Effector CD8-positive, alpha-beta T cell (primary cell): ENCODE results near the gene CNTNAP5.

ENCODE experiments used
- DNase-seq: peaks from one replicate; lab custom pipeline; 2025; lab: John Stamatoyannopoulos, UW

CNTNAP5 gene

GRCh38 chr2:124814968-124815745 is 790.1 kb downstream of the CNTNAP5 start:
- no peak for DNase-seq

GRCh38 chr2:124816007-124816406 is 790.9 kb downstream of the CNTNAP5 start:
- no peak for DNase-seq

GRCh38 chr2:124822516-124822915 is 797.4 kb downstream of the CNTNAP5 start:
- DNase-seq = no peak

- DNase-seq = no peak
These were observed 799.4 kb downstream of the CNTNAP5 start for GRCh38 chr2:124824441-124824840.

- DNase-seq = no peak
These were observed 807.4 kb downstream of the CNTNAP5 start for GRCh38 chr2:124832521-124832920.

- no peak for DNase-seq
These were observed 809.2 kb downstream of the CNTNAP5 start for GRCh38 chr2:124834331-124834730.

GRCh38 chr2:124835331-124835730 is 810.2 kb downstream of the CNTNAP5 start:
- no peak for DNase-seq

GRCh38 chr2:124836416-124836815 is 811.3 kb downstream of the CNTNAP5 start:
- DNase-seq = no peak

GRCh38 chr2:124837496-124837895 is 812.4 kb downstream of the CNTNAP5 start:
- no peak for DNase-seq

- no peak for DNase-seq
These were observed 813.3 kb downstream of the CNTNAP5 start for GRCh38 chr2:124838406-124838805.

GRCh38 chr2:124867247-124867646 is 842.2 kb downstream of the CNTNAP5 start:
- no peak for DNase-seq

- no peak for DNase-seq
These were observed 849.1 kb downstream of the CNTNAP5 start for GRCh38 chr2:124874219-124874618.

GRCh38 chr2:124874676-124875075 is 849.6 kb downstream of the CNTNAP5 start:
- DNase-seq = no peak

- no peak for DNase-seq
These were observed 850.6 kb downstream of the CNTNAP5 start for GRCh38 chr2:124875627-124876244.

- DNase-seq = no peak
These were observed 852.1 kb downstream of the CNTNAP5 start for GRCh38 chr2:124877141-124877577.

- DNase-seq = no peak
These were observed 854.6 kb downstream of the CNTNAP5 start for GRCh38 chr2:124879640-124880039.

GRCh38 chr2:124880995-124881394 is 855.9 kb downstream of the CNTNAP5 start:
- DNase-seq = no peak

GRCh38 chr2:124882423-124882822 is 857.3 kb downstream of the CNTNAP5 start:
- DNase-seq = no peak

- DNase-seq = no peak
These were observed 858.5 kb downstream of the CNTNAP5 start for GRCh38 chr2:124883595-124883994.

GRCh38 chr2:124884315-124884714 is 859.2 kb downstream of the CNTNAP5 start:
- no peak for DNase-seq

GRCh38 chr2:124886216-124886615 is 861.1 kb downstream of the CNTNAP5 start:
- no peak for DNase-seq

- no peak for DNase-seq
These were observed 862.4 kb downstream of the CNTNAP5 start for GRCh38 chr2:124887466-124887865.

- DNase-seq = no peak
These were observed 863.3 kb downstream of the CNTNAP5 start for GRCh38 chr2:124888431-124888830.
